Posterior cingulate gyrus (tissue), 11 donors: ENCODE data around the gene SHISA7.

Source experiments
- DNase-seq, 10 donors: peaks; one replicate each; pipeline versions ENCODE4 v3.0.0 to v3.0.0-alpha.2; 2020 to 2021; ENCODE audit warnings: mixed read lengths in 3 of 10
- intact Hi-C: fragments of 100-400 bp; cut with DNase I; formaldehyde crosslinking; loops from one replicate; pipeline ENCODE4 v1.15.1; 2023

The SHISA7 gene

GRCh38 chr19:55400281-55401087 lies 42.6 kb downstream of the SHISA7 start:
- intact Hi-C loops, result no loop called here

GRCh38 chr19:55398200-55398925 lies 44.7 kb downstream of the SHISA7 start:
- intact Hi-C loops, result no loop called here
- no peak for DNase-seq

More at GRCh38 chr19:55400281-55401087, 42.6 kb downstream of the SHISA7 start:
- DNase-seq, result peak in 1 of 10 donors; percentile 6

- intact Hi-C loops, result no loop called here
- no peak for DNase-seq
Observed at GRCh38 chr19:55392820-55393761, 50.0 kb downstream of the SHISA7 start.

- no peak for DNase-seq
- intact Hi-C loops, result no loop called here
Observed at GRCh38 chr19:55391702-55392615, 51.1 kb downstream of the SHISA7 start.

GRCh38 chr19:55391191-55391670 lies 51.9 kb downstream of the SHISA7 start:
- intact Hi-C loops, result no loop called here
- DNase-seq, result no peak

DNA sequence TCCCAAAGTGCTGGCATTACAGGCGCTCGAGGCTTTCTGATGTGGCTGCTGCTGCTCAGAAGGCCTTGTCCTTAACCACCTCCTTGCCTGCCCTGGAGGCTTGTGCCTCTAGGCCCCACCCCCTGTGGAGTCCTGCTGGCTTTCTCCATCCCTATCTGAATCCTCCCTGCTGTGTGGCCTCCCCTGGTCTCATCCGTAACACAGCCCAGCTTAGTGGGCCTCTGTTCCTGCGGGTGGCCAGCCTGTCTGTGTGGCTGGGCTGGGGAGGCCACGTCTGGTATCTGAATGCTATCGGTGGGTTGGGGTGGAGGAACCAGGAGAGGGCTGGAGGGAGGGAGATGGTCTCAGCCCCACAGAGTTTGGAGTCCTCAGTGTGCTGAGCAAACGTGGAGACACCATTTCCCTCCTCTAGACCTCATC lies 52.6 kb downstream of the SHISA7 start:
- no peak for DNase-seq
- intact Hi-C loops, result no loop called here

DNA sequence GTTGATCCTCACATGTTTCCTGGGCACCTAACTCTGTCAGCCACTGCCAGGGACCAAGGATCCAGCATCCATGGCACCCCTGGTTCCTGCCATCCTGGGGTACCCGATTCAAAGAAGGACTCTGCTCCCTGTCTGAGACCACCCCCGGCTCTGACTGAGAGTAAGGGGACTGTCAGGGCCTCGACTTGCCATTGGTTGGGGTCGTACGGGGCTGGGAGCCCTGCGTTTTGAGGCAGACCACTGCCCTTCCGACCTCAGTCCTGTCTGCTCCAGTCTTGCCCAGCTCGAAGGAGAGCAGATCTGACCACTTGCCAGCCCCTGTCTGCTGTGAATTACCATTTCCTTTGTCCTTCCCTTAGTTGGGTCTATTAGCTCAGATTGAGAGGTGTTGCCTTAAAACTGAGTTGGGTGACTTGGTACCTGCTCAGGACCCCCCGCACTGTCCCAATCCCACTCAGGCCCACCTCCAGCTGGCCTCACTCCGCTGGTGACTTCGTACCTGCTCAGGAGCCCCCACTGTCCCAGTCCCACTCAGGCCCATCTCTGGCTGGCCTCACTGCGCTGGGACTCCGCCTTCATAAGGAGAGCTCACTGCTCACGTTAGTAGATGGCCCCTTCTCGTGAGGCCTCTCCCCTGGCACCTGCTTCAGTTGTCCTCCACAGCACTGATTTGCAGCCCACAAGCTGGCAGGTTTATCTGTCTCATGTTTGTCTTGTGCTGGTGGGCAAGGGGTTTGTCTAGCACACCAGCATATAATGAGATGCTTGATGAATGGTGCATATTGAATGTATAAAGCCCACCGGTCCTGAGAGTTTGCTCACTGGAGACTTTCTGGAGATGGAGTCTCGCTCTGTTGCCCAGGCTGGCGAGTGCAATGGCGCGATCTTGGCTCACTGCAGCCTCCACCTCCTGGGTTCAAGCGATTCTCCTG lies 53.4 kb downstream of the SHISA7 start:
- intact Hi-C loops, result loop anchor here (5.0 kb wide), 1 partner anchor 73 kb away; the partner anchor contains the start of genes C19orf85 and ISOC2
- DNase-seq, result no peak

- intact Hi-C loops, result loop anchor here (5.0 kb wide), 1 partner anchor 74 kb away; the partner anchor contains the start of genes C19orf85 and ISOC2
- no peak for DNase-seq
Observed at GRCh38 chr19:55387736-55388497, 55.2 kb downstream of the SHISA7 start.

- DNase-seq, result peak in 1 of 10 donors; percentile 78
- intact Hi-C loops, result loop anchor here (5.0 kb wide), 1 partner anchor 76 kb away; the partner anchor contains the start of genes C19orf85 and ISOC2
Observed at GRCh38 chr19:55386493-55386971, 56.6 kb downstream of the SHISA7 start.

- intact Hi-C loops, result loop anchor here (1.0 to 5.0 kb wide), 2 partner anchors 22 to 76 kb away; partner anchors contain the start of genes C19orf85 and ISOC2
- peak; percentile 98 to 100 (median 99) for DNase-seq
Observed at GRCh38 chr19:55385724-55386492, 57.2 kb downstream of the SHISA7 start, which contains the start of gene RPL28. Gene RPL28, plus strand, starts transcription at chr19:55385932. Its CDS starts 426 bp downstream, at chr19:55386358.

GRCh38 chr19:55384920-55385723 lies 58.0 kb downstream of the SHISA7 start:
- intact Hi-C loops, result loop anchor here (1.0 to 5.0 kb wide), 4 partner anchors 23 to 83 kb away; partner anchors contain the start of genes C19orf85, ISOC2 and KMT5C
- peak; percentile 73 to 98 (median 90) for DNase-seq

DNA sequence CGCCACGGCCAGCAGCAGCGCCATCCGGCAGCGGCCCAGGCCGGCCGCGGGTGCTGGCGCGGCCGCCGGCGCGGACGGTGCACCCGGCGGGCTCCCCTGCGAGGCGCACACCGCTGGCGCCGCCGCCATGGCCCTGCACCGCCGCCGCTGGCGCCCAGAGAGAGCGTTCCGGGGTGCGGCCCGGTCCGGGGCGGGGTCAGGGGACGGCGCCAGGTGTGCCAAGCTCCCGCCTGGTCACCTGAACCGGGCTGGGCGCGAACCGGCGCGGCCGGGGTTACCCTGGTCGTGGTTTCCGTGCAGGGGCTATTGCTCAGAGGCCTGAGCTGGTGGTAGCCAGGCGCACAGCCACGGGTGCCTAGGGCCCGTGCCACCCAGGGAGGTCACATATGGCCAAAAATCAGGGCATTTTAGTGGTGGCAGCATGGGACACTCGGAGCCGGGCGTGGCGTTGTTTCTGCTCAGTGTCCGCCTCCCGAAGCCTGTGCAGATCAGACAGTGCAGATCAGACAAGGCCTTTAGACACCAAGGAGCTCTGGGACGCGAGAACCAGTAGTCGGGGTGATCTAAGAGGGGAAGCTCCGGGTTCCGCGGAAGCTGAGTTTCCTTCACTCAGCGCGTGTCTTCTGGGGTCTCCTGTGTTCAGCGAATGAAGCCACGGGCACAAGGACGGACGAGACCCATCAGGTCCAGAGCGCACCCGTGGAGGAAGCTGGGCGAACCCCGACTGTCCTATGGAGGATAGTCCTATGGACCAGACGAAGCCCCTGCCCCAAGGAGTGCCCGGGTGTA lies 58.8 kb downstream of the SHISA7 start, which contains the start of gene TMEM238:
Gene TMEM238, minus strand, starts transcription at position 162 of the 789 bp plus-strand sequence. Its CDS starts 33 bp downstream, at position 129.
- no peak for DNase-seq
- intact Hi-C loops, result loop anchor here (5.0 kb wide), 2 partner anchors 47 to 82 kb away; partner anchors contain the start of gene KMT5C

- intact Hi-C loops, result loop anchor here (5.0 kb wide), 2 partner anchors 46 to 81 kb away; partner anchors contain the start of gene KMT5C
Observed at GRCh38 chr19:55383279-55384130, 59.6 kb downstream of the SHISA7 start.

More at GRCh38 chr19:55383279-55384130, 59.6 kb downstream of the SHISA7 start:
- peak in 6 of 10 donors; percentile 40 to 92 (median 58) for DNase-seq
